Neural crest cell (in vitro differentiated cells): ENCODE results near the gene PNMA8A. TPM values are rescaled to one million over a fixed set of nuclear protein-coding genes. Genes with fewer than 3 reads are reported as not detected.

Experiments
- DNase-seq: peaks from one replicate; pipeline ENCODE4 v3.0.0; 2021; ENCODE audit warnings: low read depth, mixed read lengths, low spot score
- H3K27ac Mint-ChIP-seq: one replicate; pipeline ENCODE4 v1.8.0; 2021; ENCODE audit warnings: mild to moderate bottlenecking, mixed read lengths; ENCODE audit not compliant: unreplicated experiment
- H3K27me3 Mint-ChIP-seq: 2 replicates; pipeline ENCODE4 v1.8.0; 2021; ENCODE audit warnings: low read depth, mild to moderate bottlenecking, mixed read lengths
- H3K36me3 Mint-ChIP-seq: 2 replicates; pipeline ENCODE4 v1.8.0; 2021; ENCODE audit warnings: low read depth, mild to moderate bottlenecking, mixed read lengths
- H3K4me1 Mint-ChIP-seq: 2 replicates; pipeline ENCODE4 v1.8.0; 2021; ENCODE audit warnings: mixed read lengths
- H3K4me3 Mint-ChIP-seq: one replicate; pipeline ENCODE4 v1.8.0; 2021; ENCODE audit warnings: mild to moderate bottlenecking, mixed read lengths
- H3K9me3 Mint-ChIP-seq: 2 replicates; pipeline ENCODE4 v1.8.0; 2021; ENCODE audit warnings: mixed read lengths
- total RNA-seq: library from RNA; stranded (reverse); gene quantifications from 2 replicates; pipeline ENCODE4 v1.2.1, GENCODE V29; 2021
- TF ChIP-seq, protein P1 (sequence below): fragments of 200-600 bp; sonication (generic); conservative IDR thresholded peaks from 2 replicates; pipeline ENCODE4 v1.5.0; 2021; ENCODE audit warnings: antibody characterized with exemption, mild to moderate bottlenecking

PNMA8A gene
- total RNA-seq, 1 donor from 2014 or later = 28.4 TPM

- peaks cover 34% of the 10 kb centered on the region for H3K4me1 Mint-ChIP-seq
- H3K27me3 Mint-ChIP-seq = peaks cover 3% of the 10 kb centered on the region
- H3K4me3 Mint-ChIP-seq = peak overlapping the region; percentile 85
- no peak for DNase-seq
- TF ChIP-seq, protein P1, sequence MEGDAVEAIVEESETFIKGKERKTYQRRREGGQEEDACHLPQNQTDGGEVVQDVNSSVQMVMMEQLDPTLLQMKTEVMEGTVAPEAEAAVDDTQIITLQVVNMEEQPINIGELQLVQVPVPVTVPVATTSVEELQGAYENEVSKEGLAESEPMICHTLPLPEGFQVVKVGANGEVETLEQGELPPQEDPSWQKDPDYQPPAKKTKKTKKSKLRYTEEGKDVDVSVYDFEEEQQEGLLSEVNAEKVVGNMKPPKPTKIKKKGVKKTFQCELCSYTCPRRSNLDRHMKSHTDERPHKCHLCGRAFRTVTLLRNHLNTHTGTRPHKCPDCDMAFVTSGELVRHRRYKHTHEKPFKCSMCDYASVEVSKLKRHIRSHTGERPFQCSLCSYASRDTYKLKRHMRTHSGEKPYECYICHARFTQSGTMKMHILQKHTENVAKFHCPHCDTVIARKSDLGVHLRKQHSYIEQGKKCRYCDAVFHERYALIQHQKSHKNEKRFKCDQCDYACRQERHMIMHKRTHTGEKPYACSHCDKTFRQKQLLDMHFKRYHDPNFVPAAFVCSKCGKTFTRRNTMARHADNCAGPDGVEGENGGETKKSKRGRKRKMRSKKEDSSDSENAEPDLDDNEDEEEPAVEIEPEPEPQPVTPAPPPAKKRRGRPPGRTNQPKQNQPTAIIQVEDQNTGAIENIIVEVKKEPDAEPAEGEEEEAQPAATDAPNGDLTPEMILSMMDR = no peak
- H3K27ac Mint-ChIP-seq = no peak overlapping the region
- H3K36me3 Mint-ChIP-seq = no peaks in the 10 kb centered on the region
- no peaks in the 10 kb centered on the region for H3K9me3 Mint-ChIP-seq
These were observed 45.3 kb downstream of the PNMA8A start for GRCh38 chr19:46426035-46426505.

DNA sequence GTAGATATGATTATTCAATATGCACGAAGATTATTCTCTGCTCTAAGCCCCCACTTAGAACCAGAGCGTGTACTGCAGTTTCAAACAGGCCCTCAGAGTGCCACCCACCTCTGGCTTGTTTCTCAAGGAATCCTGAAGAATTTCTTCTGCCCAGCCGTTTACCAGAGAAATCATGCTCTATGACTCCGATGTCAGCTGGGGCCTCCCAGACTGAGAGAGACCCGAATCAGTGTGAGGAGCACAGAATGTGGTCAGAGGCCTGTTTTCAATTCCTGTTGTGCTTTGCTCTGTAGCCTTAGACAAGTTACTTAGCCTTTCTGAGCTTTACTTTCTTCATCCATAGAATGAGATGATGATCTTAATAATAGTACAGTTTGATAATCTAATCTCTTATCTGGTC is 48.2 kb downstream of the PNMA8A start:
- TF ChIP-seq, protein P1 = no peak
- no peak for DNase-seq
- H3K27ac Mint-ChIP-seq = no peak overlapping the region
- H3K4me3 Mint-ChIP-seq = peak overlapping the region; percentile 41
- peaks cover 19% of the 10 kb centered on the region for H3K4me1 Mint-ChIP-seq
- H3K36me3 Mint-ChIP-seq = no peaks in the 10 kb centered on the region
- no peaks in the 10 kb centered on the region for H3K9me3 Mint-ChIP-seq
- H3K27me3 Mint-ChIP-seq = no peaks in the 10 kb centered on the region

DNA sequence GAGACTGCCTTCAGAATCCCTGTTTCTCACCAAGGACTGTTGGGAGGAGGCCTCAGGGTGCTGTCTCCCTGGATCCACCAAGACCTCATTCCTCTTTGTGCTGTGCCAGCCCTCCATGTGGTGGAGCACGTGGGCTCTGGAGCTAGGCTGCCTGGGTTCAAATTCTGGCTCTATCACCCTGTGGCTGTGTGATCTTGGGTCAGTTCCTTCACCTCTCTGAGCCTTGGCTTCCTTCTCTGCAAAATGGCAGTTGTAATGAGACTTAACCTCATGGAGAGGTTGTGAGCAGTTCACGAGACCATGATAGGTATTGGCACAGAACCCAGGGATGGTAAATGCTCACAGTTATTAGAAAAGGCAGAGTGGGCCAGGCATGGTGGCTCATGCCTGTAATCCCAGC is 49.0 kb downstream of the PNMA8A start:
- H3K27ac Mint-ChIP-seq = no peak overlapping the region
- no peak for DNase-seq
- TF ChIP-seq, protein P1 = no peak
- H3K4me1 Mint-ChIP-seq = peaks cover 16% of the 10 kb centered on the region
- H3K9me3 Mint-ChIP-seq = no peaks in the 10 kb centered on the region
- no peak overlapping the region for H3K4me3 Mint-ChIP-seq
- H3K36me3 Mint-ChIP-seq = no peaks in the 10 kb centered on the region
- H3K27me3 Mint-ChIP-seq = no peaks in the 10 kb centered on the region

- no peak overlapping the region for H3K4me3 Mint-ChIP-seq
- H3K27ac Mint-ChIP-seq = no peak overlapping the region
- TF ChIP-seq, protein P1 = no peak
- no peaks in the 10 kb centered on the region for H3K9me3 Mint-ChIP-seq
- no peaks in the 10 kb centered on the region for H3K27me3 Mint-ChIP-seq
- H3K36me3 Mint-ChIP-seq = no peaks in the 10 kb centered on the region
- peaks cover 21% of the 10 kb centered on the region for H3K4me1 Mint-ChIP-seq
- DNase-seq = no peak
These were observed 51.3 kb downstream of the PNMA8A start for GRCh38 chr19:46420056-46420455.

Other genes starting within 250 kb of the PNMA8A start
- not detected in 2 replicates for gene IGFL1, start 241.8 kb downstream of the PNMA8A start, total RNA-seq
- gene HIF3A, start 174.5 kb downstream of the PNMA8A start, total RNA-seq = 6.9 and 7.6 TPM in 2 replicates
- 113 and 114 TPM in 2 replicates for gene PPP5C, start 124.5 kb downstream of the PNMA8A start, total RNA-seq
- 23.9 and 25.1 TPM in 2 replicates for gene CCDC8, start 58.0 kb downstream of the PNMA8A start, total RNA-seq
- gene PNMA8C, start 42.6 kb downstream of the PNMA8A start, total RNA-seq = 1.4 and 1.7 TPM in 2 replicates
- gene PNMA8B, start 24.3 kb upstream of the PNMA8A start, total RNA-seq = 4.6 and 5.3 TPM in 2 replicates
- gene CALM3, start 129.8 kb upstream of the PNMA8A start, total RNA-seq = 436 TPM in 2 replicates
- not detected in 2 replicates for gene PTGIR, start 153.5 kb upstream of the PNMA8A start, total RNA-seq
- not detected in 2 replicates for gene GNG8, start 164.6 kb upstream of the PNMA8A start, total RNA-seq
- gene DACT3, start 189.6 kb upstream of the PNMA8A start, total RNA-seq = 6.5 and 7.4 TPM in 2 replicates
- gene PRKD2, start 245.6 kb upstream of the PNMA8A start, total RNA-seq = 55.5 and 57.2 TPM in 2 replicates